D341Med (cell line): ENCODE results near the gene PAX4.
A peak's percentile ranks its signal among the peaks of the same experiment; 100 is the strongest.

Experiments
- DNase-seq: peaks from one replicate; pipeline ENCODE4 v3.0.0; 2012; ENCODE audit warnings: low spot score

PAX4 gene

DNA sequence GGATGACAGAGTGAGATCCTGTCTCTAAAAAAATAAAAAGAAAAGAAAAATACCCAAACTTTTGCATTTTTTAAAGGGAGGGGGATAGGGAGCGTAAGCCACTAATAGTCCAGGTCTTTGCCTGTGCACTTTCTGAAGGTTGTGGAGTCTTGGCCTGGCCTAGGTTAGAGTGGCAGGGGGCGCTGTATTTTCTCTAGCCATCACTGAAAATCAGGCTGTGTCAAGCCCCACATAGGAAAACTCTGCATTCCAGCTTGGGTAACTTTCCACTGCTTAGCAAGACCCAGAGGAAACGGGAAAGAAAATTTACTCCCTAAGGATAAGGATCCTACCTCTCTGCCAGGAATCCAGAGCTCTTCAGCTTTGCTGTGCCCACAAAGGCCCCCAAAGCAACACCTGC lies 10.5 kb upstream of the PAX4 start:
- DNase-seq = no peak

DNA sequence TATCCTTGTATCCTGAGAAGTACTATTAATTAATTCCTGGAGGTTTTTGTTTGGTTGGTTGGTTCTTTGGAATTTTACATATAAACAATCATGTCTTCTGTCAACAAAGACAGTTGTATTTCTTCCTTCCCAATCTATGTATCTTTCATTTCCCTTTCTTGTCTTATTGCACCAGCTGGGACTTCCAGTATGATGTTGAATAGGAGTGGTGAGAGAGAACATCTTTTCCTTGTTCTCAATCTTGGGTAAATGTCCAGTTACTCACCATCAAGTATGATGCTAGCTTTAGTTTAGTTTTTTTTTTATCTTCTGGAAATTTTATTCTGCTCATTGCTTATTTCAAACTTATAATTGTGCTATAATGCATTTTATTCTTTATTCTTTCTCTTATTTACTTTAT lies 7.4 kb upstream of the PAX4 start:
- no peak for DNase-seq

DNA sequence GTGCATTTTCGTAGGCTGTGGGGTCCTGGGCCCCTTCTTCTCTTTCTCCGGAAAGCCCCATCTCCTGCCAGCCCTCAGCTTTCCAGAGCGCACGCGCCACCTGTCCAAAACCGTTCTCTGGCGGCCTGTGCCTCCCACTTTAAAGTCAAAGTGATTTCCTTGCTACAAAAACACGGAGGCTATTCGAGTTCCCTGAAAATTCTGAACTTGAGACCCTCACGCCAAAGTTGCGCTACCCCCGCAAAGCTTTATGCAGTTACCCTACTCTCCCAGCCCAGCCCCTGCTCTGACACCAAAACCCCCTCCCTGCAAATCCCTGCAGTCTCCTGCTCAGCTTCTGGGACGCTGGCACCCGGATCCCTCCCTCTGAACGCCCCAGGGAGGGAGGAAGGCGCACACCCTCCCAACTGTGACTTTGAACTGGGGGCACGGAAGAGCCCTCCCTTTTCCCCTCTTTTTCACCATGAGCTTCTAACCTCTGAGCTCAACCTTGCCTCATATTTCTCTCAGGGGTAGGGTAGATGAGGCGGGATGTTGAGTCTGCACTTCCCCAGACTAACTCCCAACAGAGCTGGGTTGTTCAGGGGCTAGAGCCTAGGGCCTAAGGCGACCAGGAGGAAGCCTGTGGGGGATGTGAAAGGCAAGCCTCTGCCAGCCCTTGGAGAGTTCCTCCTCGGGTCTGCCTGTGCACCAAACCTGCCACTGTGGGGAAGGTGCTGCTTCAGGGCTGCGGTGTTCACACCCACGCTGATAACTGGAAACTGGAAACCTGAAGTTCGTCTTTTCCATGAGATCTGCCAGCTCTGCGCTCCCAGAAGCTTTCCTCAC lies 2.7 kb upstream of the PAX4 start:
- no peak for DNase-seq

DNA sequence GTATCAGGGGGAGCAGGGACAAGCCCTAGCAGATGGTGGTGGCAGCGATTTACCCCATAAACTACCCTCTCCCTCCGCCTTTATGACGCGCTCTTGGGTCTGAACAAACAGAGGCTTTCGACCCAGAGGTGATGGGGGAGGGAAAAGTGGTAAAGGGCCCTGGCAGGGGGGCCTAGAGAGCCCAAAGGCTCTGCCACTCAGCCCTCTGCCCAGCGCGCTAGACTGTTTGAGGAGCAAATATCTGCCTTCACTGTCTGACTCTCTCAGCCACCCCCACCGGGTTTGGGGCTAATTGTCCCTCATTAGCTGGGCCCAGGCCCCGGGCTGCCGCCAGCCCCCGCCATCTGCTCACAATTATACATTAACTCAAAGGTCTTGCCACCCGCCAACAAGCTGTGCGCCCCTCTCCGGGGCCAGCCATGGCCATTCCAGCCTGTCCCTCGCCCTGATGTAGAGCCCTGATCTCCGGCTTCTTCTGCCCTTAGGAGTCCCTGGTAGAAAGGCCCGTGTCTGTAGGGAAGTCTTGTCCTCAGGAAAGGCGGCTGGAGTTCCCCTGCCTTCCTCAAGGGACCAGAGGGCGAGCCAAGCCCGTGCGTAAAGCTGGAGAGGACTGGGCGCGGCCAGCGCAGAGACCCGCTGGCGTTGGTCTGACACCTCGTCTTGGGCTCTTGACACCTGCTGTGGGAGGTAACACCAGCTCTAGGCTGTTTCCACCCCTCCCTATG lies 1.9 kb upstream of the PAX4 start:
- no peak for DNase-seq

DNA sequence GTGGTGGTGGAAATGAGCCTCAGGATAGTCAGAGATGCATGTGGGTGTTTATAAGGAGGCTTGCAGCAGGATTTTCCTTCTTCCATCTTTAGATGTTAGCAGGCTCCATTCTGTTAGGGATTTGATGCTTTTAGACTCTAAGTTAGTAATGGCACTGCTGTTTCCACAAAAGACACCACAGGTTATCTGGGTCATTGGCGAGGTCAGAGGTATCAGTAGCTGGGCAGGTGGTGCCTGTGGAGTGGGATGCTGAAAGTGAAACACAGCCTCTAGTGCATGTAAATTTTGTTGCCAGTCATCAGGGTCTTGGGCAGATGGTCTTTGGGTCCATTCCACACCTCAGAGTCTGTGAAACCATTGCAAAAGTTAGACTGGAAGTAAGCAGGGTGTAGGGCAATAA lies 833 bp upstream of the PAX4 start:
- no peak for DNase-seq

DNA sequence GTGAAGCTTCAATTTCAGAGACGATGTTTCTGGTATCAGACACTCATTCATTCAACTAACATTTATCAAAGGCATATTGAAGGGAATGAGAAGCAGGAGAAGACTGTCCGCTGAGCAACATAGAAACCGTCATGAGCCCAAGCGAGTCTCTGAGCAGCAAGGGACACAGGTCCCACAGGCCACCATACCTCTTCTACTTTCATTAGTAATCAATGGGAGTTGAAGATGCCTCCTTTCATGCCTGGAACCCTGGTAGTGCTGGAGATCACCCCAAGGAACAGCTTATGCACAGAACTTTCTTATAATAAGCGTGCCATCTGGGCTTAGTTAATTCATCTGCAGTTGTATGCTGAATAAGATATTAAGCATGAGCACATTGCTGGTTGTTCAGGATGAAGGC lies 1.2 kb downstream of the PAX4 start:
- no peak for DNase-seq

DNA sequence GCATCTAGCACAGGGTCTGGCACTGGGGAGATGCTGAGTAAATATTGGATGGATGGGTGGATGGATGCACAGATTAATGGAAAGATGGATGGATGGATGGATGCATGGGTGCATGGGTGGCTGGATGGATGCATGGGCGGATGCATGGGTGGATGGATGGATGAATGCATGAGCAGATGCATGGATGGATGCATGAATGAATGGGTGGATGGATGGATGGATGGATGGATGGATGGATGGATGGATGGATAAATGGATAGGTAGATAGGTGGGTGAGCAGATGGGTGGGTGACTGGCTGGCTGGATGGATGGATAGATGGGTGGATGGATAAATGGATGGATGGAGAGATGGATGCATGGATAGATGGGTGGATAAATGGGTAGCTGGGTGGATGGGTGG lies 5.7 kb downstream of the PAX4 start:
- no peak for DNase-seq

DNA sequence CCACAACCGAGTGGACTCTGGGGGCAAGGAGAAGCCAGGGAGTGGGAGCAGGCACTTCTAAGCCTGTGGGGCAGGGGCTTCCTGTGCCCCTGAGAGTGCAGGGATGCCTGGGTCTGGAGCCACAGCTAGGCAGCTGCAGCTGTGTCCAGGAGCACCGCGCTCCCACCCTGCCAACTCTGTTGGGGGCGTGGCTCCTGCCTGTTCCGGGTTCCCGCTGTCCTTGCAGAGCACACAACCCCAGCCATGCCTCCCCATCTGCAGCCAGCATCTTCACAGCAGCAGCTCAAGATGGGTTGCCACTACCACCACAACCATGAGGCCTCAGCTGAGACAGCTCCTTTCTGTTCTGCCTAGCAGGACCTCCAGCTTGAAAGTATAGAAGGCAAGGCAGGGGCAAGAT lies 8.6 kb downstream of the PAX4 start:
- DNase-seq = no peak

DNA sequence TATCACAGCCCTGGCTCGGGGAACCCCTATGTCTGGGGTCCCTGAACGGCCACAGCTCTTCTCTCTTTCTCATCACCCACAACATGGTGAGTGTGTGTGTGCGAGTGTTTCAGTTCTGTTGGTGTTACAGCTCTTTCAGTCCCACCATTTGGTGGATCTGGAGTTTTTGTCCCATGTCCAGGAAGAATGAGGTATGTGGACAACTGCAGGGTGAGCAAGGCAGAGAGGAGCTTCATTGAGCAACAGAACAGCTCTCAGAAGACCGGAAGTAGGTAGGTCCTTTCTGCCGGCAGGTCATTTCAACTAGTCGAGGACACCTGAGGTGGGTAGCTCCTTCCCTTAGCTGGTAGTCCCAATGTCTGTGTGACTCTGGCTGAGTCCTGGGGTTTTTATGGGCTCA lies 9.5 kb downstream of the PAX4 start:
- no peak for DNase-seq

DNA sequence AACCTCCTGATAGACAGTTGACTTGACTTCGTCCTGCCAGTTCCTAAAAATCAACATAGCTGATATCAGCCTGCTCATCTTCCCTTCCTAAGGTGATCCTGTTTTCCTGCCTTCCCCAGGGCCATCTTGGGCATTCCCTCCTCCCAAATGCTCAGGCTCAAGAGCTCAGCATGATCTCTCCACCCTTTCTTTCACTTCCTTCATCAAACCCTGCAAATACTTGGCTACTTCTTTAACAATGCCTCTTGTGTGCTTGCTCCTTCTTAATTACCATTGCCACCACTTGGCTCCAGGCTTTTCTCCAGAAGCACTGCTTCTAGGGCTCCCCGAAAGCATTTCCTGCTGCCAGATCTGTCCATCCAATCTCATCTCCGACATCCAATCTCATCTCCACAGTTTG lies 17.1 kb downstream of the PAX4 start:
- DNase-seq = peak; percentile 3

DNA sequence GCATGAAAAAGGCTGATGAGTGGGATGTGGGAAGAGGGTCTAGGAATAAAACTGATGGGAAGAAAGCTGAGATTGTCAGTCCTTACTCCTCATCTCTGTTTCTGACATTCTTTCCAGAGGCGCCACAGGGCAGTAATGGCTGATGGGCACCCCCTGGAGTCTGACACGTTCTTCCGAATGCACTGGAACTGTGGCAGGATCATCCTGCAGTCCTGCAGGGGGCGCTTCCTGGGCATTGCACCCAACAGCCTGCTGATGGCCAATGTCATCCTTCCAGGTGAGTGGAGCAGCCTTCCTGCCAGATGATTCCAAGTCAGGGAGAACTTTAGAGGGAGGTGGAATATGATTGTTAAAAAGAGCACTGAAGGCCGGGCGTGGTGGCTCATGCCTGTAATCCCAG lies 19.6 kb downstream of the PAX4 start:
- DNase-seq = peak; percentile 63

DNA sequence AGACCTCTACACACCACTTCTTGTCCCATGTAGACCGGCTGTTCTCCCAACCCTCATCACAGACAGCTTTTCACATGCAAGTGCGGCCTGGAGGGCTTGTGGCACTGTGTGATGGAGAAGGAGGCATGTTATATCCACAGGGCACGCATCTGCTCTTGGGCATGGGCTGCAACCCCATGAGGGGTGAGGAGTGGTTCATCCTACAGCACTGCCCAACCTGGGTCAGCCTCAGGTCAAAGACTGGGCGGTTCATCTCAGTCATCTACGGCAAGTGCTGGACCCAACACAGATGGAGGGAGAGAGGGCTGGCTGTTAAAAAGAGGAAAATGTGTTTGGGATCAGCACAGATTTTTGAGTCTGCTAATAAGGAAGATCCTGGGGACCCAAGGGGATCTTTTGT lies 22.2 kb downstream of the PAX4 start:
- DNase-seq = no peak

DNA sequence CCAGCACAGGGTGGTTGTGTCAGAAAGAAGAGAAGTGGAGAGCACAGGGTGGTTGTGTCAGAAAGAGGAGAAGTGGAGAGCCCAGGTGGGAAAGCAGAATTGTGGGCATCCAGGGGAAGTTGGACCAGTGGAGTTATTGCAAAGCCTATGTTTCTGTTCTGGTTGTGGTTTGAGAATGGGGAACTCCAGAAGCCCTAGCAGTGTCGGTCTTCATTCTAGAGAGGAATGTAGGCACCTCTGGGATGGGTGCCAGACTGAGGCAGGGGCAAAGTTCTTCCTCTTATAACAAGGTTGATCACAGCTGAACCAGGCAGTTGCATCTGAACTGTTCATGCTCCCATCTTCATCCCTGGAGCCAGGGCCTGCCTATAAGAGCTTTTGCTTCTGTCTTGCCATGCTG lies 23.5 kb downstream of the PAX4 start:
- DNase-seq = no peak

DNA sequence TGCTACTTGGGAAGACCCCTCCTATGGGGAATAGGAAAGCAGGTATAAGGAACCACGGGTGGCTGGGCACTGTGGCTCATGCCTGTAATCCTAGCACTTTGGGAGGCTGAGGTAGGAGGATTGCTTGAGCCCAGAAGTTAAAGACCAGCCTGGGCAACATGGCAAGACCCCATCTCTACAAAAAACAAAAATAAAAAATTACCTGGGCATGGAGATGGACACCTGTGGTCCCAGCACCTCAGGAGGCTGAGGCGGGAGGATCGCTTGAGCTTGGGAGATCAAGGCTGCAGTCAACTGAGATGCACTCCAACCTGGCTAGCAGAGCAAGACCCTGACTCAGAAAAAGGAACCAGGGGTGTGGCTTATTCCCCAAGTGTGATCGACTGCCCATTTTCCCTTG lies 25.4 kb downstream of the PAX4 start:
- no peak for DNase-seq

DNA sequence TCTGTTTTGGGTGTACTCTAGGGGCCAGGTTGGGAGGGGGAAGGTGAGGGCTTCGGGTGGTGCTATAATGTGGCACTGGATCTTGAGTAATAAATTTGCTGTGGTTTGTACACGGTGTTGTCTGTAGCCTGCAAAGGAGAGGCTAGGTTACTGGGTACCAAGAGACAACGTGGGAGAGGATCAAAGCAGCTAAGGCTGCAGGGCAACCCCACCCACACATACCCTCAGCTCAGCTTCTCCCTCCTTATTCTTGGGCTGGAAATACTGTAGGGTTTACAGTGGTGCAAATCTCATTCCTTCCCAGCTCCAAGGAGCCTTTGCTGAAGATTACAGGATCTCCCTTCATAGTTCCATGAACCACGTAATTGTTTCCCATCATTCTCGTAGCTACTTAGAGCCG lies 26.4 kb downstream of the PAX4 start:
- DNase-seq = no peak

DNA sequence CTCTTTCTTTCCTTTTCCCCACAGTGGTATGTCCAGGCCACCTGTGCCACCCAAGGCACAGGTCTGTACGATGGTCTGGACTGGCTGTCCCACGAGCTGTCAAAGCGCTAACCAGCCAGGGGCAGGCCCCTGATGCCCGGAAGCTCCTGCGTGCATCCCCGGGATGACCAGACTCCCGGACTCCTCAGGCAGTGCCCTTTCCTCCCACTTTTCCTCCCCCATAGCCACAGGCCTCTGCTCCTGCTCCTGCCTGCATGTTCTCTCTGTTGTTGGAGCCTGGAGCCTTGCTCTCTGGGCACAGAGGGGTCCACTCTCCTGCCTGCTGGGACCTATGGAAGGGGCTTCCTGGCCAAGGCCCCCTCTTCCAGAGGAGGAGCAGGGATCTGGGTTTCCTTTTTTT lies 26.8 kb downstream of the PAX4 start:
- DNase-seq = no peak

DNA sequence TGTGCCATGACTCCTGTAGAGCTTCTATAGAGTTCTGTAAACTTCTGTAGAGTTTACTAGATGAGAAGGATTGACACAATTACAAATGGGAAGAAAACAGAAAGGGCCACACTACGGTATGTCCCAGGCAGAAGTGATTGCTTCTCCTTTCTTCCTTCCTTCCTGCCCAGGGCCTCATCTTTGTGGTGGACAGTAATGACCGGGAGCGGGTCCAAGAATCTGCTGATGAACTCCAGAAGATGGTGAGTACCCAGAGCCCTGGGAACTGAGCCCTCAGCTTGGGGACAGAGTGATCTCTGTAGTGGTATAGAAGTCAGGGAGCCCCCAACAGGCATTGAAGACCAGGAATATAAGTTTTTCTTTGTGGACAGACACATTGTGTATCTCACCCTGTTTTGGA lies 28.0 kb downstream of the PAX4 start:
- DNase-seq = no peak

DNA sequence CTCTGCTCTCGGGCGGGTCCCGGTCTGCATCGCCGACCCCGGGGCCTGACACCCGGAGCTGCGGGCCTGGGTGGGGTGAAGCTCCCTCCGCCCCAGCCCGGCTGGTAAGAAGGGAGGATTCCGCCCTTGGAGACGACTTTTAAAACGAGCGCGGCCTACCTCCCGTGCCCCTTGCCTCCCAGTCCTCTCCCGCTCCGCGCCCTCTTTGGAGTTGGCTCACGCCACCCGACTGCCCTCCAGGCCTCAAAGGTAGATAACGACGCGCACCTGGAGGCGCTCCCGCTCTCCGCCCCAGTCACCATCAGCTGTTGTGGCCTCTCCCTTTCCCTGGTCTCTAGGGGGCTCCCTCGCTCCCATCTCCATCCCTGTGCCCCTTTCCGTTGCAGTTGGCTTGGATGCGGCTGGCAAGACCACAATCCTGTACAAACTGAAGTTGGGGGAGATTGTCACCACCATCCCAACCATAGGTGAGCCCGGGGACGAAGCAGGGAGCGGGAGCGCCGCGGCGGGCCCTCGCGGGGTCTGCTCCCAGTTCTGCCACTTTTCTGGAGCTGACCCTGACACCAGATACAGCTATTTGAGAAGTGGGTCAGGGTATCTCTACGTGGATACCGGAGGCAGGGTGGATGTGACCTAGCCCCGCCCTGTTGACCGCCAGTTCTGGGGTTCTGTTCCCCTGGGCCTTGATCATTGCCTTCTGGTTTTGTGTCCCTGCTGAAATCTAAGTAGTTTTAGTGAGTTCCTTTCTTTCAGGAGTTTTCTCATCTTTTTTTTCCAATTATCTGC lies 29.1 kb downstream of the PAX4 start:
- peak; percentile 85 for DNase-seq

DNA sequence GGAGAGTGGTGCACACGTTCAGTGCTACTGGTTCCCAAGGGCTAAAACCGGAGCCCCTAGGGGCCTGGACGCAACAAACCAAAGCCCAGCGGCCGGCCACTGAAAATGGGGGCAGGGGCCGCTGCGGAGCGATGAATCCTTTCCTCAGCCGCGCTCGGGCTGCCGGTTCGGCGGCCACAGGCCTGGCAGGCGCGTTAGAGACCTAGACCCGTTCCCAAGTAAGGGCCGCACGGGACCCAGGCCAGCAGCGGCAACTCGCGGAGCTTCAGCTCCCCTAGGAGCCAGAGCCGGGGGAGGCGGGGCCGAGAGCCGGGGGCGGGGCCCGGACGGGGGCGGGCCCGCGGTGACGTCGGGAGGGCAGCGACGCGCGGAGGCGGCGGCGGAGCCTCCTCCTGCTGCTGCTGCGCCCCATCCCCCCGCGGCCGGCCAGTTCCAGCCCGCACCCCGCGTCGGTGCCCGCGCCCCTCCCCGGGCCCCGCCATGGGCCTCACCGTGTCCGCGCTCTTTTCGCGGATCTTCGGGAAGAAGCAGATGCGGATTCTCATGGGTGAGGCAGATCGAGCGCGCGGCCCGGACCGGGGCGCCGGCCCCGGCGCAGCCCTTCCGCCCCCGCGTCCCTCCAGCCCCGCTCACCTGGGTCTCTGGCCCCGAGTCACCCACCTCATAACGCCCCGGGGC lies 29.8 kb downstream of the PAX4 start, which contains the start of gene ARF5:
TSS of gene ARF5 (plus strand) at position 393 of the 678 bp plus-strand sequence. CDS start at position 481, 88 bp downstream.
- peak; percentile 99 for DNase-seq

DNA sequence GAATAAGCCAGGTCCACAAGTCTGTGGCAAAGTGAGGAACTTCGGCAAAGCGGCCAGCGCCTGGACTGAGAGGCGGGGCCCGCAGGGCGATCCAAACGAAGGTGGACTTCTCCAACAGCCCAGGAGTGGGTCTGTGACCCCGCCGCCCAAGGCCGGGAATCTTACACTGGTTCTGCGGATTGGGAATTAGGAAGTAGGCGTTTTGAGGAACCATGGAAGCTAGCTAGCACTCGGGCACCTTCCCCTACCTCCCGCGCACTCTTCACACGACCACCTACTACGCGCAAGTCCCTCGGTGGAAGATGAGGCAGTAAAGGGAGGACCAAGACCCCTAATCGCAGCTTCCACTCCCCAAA lies 30.3 kb downstream of the PAX4 start:
- DNase-seq = no peak

DNA sequence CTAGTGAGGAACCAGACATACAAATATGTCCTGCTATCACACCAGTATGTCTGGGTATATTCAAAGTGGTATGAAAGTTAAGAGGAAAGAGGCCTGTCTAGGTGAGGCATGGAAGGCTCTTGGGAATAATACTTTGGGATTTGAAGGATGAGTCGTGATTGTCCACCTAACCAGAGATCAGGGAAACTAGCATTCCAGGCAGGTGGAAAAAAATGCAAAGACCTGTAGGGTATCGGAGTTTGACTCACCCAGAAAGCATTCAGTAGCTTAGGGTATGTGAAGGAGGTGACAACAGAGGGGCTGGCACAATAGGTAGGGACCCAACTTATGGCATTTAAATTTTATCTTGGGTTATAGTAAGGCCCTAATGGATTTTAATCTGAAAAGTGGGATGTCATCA lies 31.6 kb downstream of the PAX4 start:
- DNase-seq = no peak
